Measurements from ENCODE around the gene OR5B17. TPM values are rescaled to one million over a fixed set of nuclear protein-coding genes. Genes with fewer than 3 reads are reported as not detected.

OR5B17 gene
- polyA plus RNA-seq, 3 donors from 2014 or later = not detected

Other genes with a start within 250 kb of the OR5B17 start
- gene OR9I1, start 233.5 kb downstream of the OR5B17 start, polyA plus RNA-seq = not detected
- not detected for gene OR9Q2, start 170.0 kb downstream of the OR5B17 start, polyA plus RNA-seq
- not detected for gene OR1S2, start 154.9 kb downstream of the OR5B17 start, polyA plus RNA-seq
- gene OR1S1, start 146.3 kb downstream of the OR5B17 start, polyA plus RNA-seq = not detected
- not detected for gene OR10Q1, start 130.2 kb downstream of the OR5B17 start, polyA plus RNA-seq
- gene OR10W1, start 90.8 kb downstream of the OR5B17 start, polyA plus RNA-seq = not detected
- not detected for gene OR5B3, start 47.8 kb upstream of the OR5B17 start, polyA plus RNA-seq
- not detected for gene OR5B2, start 69.1 kb upstream of the OR5B17 start, polyA plus RNA-seq
- not detected for gene OR5B12, start 83.2 kb upstream of the OR5B17 start, polyA plus RNA-seq
- not detected for gene OR5B21, start 149.0 kb upstream of the OR5B17 start, polyA plus RNA-seq
- 100 to 1,000 TPM; 153 to 217 (median 197) TPM for gene LPXN, start 216.8 kb upstream of the OR5B17 start, polyA plus RNA-seq
- gene ZFP91, start 220.0 kb upstream of the OR5B17 start, polyA plus RNA-seq = 10 to 100 TPM in 2 of 3 donors, 1 to 10 TPM in 1; 6.6 to 15.4 (median 10.8) TPM